PC-9 (cell line): ENCODE measurements around the gene SASH3.

Experiments
- EZH2 ChIP-seq: fragments of 200-600 bp; sonication (generic); IDR thresholded peaks from 2 replicates; pipeline ENCODE4 v1.8.0; 2017; ENCODE audit warnings: antibody characterized with exemption, low read depth
- TF ChIP-seq, protein P1 (sequence below): fragments of 200-600 bp; sonication (generic); conservative IDR thresholded peaks from 2 replicates; pipeline ENCODE4 v1.6.1; 2017; ENCODE audit warnings: mixed run types, antibody characterized with exemption, mild to moderate bottlenecking, moderate library complexity

DNA sequence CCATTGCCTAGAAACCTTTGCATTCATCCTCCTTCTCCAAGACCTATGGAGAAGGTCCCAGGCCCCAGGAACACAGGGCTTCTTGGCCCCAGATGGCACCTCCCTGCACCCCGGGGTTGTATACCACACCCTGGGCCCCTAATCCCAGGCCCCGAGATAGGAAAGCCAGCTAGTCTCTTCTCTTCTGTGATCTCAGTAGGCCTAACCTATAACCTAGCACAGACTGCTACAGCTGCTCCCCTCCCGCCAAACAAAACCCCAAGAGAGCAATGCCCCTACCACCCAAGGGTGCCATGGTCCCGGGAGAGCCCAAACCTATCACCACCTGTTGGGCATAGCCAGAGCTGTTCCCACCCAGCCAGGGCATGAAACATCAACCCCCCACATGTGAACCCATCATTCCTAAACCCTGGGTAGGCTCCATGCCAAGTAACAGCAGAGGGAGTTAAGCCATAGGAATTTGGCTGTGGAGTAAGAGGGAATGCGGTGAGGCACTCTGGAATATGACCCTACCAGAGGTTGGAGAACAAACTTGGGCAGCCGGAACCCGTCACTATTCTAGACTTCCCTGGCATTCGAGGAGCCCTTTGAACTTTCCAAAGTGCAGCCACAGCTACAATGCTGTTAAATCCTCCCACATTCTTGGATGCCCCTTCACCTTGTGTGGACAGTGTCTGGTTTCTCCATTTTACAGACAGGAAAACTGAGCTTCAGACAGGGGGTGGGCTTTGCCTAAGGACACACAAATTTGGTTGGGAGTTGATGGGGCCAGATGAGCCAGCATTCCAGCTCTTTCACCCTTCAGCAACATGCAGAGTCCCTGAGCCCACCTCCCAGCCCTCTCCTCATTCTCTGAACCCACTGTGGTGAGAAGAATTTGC lies 10.9 kb upstream of the SASH3 start:
- TF ChIP-seq, protein P1, sequence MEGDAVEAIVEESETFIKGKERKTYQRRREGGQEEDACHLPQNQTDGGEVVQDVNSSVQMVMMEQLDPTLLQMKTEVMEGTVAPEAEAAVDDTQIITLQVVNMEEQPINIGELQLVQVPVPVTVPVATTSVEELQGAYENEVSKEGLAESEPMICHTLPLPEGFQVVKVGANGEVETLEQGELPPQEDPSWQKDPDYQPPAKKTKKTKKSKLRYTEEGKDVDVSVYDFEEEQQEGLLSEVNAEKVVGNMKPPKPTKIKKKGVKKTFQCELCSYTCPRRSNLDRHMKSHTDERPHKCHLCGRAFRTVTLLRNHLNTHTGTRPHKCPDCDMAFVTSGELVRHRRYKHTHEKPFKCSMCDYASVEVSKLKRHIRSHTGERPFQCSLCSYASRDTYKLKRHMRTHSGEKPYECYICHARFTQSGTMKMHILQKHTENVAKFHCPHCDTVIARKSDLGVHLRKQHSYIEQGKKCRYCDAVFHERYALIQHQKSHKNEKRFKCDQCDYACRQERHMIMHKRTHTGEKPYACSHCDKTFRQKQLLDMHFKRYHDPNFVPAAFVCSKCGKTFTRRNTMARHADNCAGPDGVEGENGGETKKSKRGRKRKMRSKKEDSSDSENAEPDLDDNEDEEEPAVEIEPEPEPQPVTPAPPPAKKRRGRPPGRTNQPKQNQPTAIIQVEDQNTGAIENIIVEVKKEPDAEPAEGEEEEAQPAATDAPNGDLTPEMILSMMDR: no peak
- TF ChIP-seq EZH2: no peak
